Measurements from ENCODE around the gene HDHD5.

The HDHD5 gene

GRCh38 chr22:17096071-17096470 lies 63.0 kb downstream of the HDHD5 start:
- DNase-seq, result no peak
- Histone ChIP-seq H3K27ac (no peak overlapping the region), H3K36me3 (peaks cover 8% of the 10 kb centered on the region), H3K9me3 (ENCODE audit: severe bottlenecking) (no peaks in the 10 kb centered on the region), H3K4me3 (ENCODE audit: low read depth, low read length) (no peak overlapping the region), H3K27me3 (ENCODE audit: insufficient read depth, low read depth, severe bottlenecking) (no peaks in the 10 kb centered on the region)
- no peak for TF ChIP-seq CTCF (IDR thresholded peaks at IDR 0.05; ENCODE audit: low read depth, low read length)

GRCh38 chr22:17095538-17095937 lies 63.5 kb downstream of the HDHD5 start:
- Histone ChIP-seq H3K36me3 (peaks cover 6% of the 10 kb centered on the region), H3K4me3 (ENCODE audit: low read depth, low read length) (no peak overlapping the region), H3K27me3 (ENCODE audit: insufficient read depth, low read depth, severe bottlenecking) (no peaks in the 10 kb centered on the region), H3K9me3 (ENCODE audit: severe bottlenecking) (no peaks in the 10 kb centered on the region), H3K27ac (no peak overlapping the region)
- peak; percentile 58 for TF ChIP-seq CTCF (IDR thresholded peaks at IDR 0.05; ENCODE audit: low read depth, low read length)
- DNase-seq, result peak; percentile 51

GRCh38 chr22:17093081-17093480 lies 66.0 kb downstream of the HDHD5 start:
- no peak for DNase-seq
- H3K27ac ChIP-seq, result no peak overlapping the region

GRCh38 chr22:17091851-17092250 lies 67.2 kb downstream of the HDHD5 start:
- no peak for TF ChIP-seq CTCF (IDR thresholded peaks at IDR 0.05; ENCODE audit: low read depth, low read length)
- DNase-seq, result no peak

More at GRCh38 chr22:17093081-17093480, 66.0 kb downstream of the HDHD5 start:
- H3K4me3 ChIP-seq (ENCODE audit: low read depth, low read length), result no peak overlapping the region
- no peaks in the 10 kb centered on the region for H3K9me3 ChIP-seq (ENCODE audit: severe bottlenecking)
- no peaks in the 10 kb centered on the region; the same call in 1 of the 2 replicates for H3K36me3 ChIP-seq
- H3K27me3 ChIP-seq (ENCODE audit: insufficient read depth, low read depth, severe bottlenecking), result no peaks in the 10 kb centered on the region
- no peak for TF ChIP-seq CTCF (IDR thresholded peaks at IDR 0.05; ENCODE audit: low read depth, low read length)

GRCh38 chr22:17090550-17090949 lies 68.5 kb downstream of the HDHD5 start:
- Histone ChIP-seq H3K27ac (no peak overlapping the region), H3K4me3 (ENCODE audit: low read depth, low read length) (no peak overlapping the region), H3K9me3 (ENCODE audit: severe bottlenecking) (no peaks in the 10 kb centered on the region), H3K36me3 (no peaks in the 10 kb centered on the region), H3K27me3 (ENCODE audit: insufficient read depth, low read depth, severe bottlenecking) (no peaks in the 10 kb centered on the region)
- no peak for DNase-seq
- TF ChIP-seq CTCF (IDR thresholded peaks at IDR 0.05; ENCODE audit: low read depth, low read length), result no peak

More at GRCh38 chr22:17091851-17092250, 67.2 kb downstream of the HDHD5 start:
- Histone ChIP-seq H3K4me3 (ENCODE audit: low read depth, low read length) (no peak overlapping the region), H3K9me3 (ENCODE audit: severe bottlenecking) (no peaks in the 10 kb centered on the region), H3K27ac (no peak overlapping the region), H3K27me3 (ENCODE audit: insufficient read depth, low read depth, severe bottlenecking) (no peaks in the 10 kb centered on the region), H3K36me3 (no peaks in the 10 kb centered on the region)

Measured in WERI-Rb-1 (cell line).